ENCODE measurements around the gene TRABD2A.
"Not testable (repeated sequence)": the region's sequence is repeated elsewhere in the genome, so short reads cannot be mapped to it uniquely, and the experiment has no call there.

TRABD2A gene

DNA sequence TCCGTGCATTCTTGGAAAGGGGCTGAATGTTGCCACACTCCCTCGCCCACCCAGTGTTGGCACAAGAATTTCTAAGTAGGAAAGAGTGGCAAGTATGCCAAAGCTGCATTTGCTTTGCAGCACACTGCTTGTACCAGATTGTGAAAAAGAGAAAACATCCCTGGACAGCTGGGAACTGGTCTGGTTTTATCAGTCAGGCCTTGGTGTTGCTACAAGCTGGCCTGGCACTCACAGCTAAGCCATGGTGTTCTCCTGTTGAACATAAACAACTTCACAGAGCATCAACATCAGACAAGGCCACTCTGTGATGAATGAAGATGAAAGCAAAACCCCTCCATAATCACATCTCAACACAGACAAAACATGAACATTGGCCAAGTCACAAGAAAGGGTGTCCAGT, 4.2 kb upstream of the TRABD2A start:
- DNase-seq = no peak
- in situ Hi-C loops (cut with HindIII; ENCODE audit: low pct_ligation_motif_present, low pct_unique_long_range_greater_than_20kb, low sequenced_read_pairs) = no loop called here

DNA sequence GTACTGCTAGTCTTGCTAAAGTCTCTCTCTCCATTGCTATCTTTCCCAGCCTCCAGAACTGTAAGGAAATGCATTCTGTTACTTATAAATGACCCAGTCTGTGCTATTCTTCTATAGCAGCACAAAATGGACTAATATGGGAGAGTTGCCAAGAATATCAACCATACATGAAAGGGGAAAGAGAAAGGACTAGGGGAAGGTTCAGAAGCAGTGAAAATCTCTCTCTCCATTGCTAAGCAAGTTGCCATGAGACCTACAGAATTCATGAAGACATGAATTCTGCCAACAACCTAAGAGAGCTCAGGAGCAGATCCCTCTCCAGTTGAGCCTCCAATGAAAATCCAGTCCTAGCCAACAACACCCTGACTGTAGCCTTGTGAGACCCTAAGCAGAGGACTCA, 3.6 kb upstream of the TRABD2A start:
- no peak for DNase-seq
- in situ Hi-C loops (cut with HindIII; ENCODE audit: low pct_ligation_motif_present, low pct_unique_long_range_greater_than_20kb, low sequenced_read_pairs) = no loop called here

DNA sequence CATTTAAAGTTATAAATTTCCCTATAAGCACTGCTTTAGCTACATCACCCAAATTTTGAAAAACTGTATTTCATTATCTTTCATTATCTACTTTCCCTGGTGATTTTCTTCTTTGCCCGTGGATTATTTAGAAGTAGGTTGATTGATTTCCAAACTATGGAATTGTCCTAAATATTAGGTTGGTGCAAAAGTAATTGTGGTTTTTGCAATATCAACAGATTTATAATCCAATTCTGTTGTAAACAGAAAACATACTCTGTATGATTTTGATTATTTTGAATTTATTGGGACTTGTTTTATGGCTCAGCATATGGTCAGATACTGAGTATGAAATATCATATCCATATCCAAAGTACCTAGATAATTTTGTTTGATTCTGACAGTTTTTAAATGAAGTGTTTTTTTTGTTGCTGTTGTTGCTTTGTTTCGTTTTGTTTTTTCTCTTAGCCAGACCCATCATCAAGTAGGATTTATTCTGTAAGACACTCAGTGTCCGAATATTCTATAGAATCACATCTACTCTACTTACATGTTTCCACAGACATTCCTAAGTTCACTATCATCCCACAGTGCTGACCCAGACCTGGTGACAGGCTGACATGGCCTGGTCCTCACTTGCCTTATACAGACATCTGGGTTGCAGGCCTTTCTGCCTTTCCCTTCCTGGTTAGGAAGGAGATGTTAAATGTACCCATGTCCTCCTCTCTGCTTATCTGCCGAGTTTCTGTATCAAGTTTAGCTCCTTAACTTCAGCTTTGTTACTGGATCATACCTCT, 2.1 kb upstream of the TRABD2A start:
- in situ Hi-C loops (cut with HindIII; ENCODE audit: low pct_ligation_motif_present, low pct_unique_long_range_greater_than_20kb, low sequenced_read_pairs) = no loop called here

DNA sequence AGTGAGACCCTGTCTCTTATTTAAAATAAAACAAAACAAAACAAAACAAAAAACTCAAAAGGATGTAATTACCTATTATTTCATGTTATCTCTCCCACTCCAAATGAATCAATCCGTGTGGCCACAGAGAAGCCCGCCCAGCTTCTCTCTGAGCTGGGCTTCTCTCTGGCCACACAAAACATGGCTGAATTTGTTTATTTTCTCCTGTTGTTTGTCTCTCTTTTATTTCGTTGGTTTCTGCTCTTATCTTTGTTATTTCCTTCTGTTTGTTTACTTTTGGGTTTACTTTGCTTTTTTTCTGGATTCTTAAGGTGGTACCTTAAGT, 1.5 kb upstream of the TRABD2A start:
- in situ Hi-C loops (cut with HindIII; ENCODE audit: low pct_ligation_motif_present, low pct_unique_long_range_greater_than_20kb, low sequenced_read_pairs) = no loop called here
- no peak for DNase-seq

More for the DNA sequence above, 2.1 kb upstream of the TRABD2A start:
- no peak for DNase-seq

DNA sequence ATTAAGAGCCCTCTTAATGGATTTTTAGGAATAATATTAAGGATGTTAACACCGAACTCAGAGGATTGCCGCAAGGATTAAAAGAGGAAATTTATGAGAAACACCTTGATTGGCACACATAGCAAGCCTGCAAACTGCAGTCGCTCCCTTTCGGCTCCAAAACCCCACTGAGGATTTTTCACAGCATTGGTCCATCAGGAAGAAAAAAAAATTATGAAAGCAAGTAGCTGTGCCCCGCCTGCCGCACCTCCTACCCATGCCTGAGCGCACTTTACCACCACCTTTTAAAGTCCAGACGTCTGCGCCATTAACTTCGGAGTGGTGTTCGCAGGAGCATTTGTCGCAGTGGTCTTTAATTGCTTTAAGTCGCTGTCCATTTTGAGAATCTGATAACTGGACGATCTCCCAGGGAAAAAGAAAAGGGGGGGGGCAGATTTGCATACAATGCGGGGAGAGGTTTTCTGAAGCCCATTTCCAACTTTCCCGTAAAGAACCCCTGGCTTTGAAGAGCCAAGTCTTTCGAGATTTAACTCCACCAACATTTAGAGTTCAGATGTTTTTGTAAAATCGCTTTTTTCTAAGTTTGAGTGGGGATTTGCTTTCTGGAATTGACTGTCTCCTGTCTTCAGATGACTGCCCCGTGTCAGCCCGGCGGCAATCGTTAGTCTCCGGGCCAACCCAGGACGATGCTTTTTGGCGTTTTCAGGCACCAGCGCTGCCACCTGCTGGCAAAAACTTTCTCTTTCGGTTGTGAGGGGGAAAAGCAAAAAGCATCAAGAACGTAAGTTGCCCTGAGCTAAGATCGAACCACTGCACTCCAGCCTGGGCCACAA, 913 bp upstream of the TRABD2A start:
- DNase-seq = peak; percentile 91
- in situ Hi-C loops (cut with HindIII; ENCODE audit: low pct_ligation_motif_present, low pct_unique_long_range_greater_than_20kb, low sequenced_read_pairs) = no loop called here

DNA sequence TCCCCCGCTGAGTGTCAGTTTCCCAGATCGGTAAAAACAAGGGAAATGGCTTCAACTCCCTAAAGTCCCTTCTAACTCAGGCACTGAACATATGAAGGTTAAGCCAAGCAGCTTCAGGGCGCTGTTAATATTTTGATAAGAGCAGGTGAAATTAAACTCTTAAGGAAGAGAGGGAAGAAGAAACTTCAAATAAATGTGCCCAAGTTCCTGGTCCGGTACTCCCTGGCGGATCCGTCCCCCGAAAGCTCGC, 564 bp downstream of the TRABD2A start:
- no peak for DNase-seq
- in situ Hi-C loops (cut with HindIII; ENCODE audit: low pct_ligation_motif_present, low pct_unique_long_range_greater_than_20kb, low sequenced_read_pairs) = no loop called here

DNA sequence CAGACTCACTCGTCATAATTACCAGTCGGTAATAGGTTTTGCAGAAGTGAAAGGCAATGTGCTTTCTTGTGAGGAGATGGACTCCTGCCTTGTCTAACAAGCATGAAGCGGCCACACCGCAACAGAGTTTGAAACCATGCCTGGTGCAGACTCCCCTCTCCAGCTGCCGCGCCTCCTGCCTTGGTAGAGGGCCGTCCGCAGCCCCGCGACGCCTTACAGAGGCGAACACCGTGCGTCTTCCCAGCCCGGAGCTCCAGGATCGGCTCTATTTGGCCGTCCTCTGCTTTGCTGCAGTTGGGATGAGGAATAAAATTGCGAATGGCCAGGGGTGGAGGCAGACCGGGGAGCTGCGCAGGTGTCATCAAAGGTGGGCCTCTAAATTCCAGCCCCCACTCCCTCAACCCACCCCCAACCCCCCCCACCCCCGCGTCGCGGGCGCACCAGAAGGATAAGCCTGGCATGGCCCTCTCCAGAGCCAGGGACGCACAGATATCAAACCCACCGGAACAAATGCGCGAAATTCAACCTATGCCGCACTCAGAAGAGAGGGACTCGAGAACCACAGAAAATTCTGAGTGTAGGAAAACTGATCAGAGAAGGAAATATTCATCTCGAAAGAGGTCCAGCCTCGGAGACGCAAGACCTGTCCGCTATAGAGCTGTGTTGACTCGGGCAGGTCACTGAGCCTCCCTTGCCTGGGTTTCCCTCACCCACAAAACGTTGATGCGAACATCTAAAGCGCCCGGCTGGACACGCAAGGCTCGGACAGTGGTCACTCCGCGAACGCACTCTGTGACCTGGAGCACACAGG, 1.1 kb downstream of the TRABD2A start:
- no peak for DNase-seq
- in situ Hi-C loops (cut with HindIII; ENCODE audit: low pct_ligation_motif_present, low pct_unique_long_range_greater_than_20kb, low sequenced_read_pairs) = no loop called here

DNA sequence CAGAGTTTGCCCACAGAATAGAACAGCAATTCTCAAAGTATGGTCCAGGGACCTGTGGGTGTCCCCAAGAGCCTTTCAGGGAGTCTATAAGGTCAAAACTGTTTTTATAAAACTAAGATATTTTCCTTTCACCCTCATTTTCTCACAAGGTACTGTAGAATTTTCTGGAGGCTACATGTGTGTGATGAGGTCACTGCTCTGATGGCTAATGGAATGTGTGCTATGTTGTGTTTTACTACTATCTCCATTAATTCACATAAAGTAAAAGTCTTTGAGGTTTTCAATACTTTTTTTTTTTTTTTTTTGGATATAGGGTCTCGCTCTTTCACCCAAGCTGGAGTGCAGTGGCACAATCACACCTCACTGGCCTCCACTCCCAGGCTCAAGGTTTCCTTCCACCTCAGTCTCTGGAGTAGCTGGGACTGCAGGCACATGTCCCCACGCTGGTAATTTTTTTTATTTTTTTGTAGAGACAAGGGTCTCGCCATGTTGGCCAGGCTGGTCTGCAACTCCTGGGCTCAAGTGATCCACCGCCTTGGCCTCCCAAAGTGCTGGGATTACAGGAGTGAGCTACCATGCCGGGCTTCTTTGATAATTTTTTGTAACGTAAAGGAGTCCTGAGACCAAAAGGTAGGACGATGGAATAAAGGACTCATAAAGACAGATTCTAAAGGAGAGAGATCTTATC, 1.8 kb downstream of the TRABD2A start:
- in situ Hi-C loops (cut with HindIII; ENCODE audit: low pct_ligation_motif_present, low pct_unique_long_range_greater_than_20kb, low sequenced_read_pairs) = no loop called here
- no peak for DNase-seq

DNA sequence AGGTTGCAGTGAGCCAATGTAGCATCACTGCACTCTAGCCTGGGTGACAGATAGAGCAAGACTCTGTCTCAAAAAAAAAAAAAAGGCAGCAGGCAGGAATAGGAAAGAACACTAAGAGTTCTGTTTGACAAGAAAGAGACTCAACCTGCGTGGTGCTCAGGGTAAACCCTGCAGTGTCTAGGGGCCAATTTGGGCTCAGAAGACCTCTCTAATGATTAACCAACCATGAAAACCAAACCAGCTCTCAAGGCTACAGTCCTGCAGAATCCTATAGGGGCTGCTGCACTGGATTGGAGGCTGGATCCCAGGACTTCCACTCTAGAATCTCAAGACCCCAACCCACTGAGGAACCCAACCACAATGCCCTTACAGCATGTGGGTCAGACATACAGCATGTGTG, 2.4 kb downstream of the TRABD2A start:
- in situ Hi-C loops (cut with HindIII; ENCODE audit: low pct_ligation_motif_present, low pct_unique_long_range_greater_than_20kb, low sequenced_read_pairs) = no loop called here
- DNase-seq = no peak

DNA sequence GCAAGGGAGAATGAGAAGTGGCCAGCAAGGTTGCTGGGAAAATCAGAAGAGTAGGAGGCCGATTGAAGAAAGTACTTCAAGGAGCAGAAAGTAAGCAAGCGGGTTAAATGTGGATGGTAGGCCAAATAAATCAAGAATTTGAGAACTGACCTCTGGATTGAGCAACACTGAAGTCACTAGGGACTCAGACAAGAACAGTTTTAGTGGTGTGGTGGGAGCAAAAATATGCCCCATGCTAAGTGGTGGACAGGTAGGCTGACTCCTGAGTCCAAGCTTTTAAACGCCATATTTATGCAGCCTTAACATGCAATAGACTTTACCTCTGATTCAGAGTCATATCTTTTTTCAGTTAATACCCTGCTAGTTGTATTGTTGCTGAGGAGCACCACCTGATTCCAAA, 4.5 kb downstream of the TRABD2A start:
- in situ Hi-C loops (cut with HindIII; ENCODE audit: low pct_ligation_motif_present, low pct_unique_long_range_greater_than_20kb, low sequenced_read_pairs) = no loop called here
- no peak for DNase-seq

DNA sequence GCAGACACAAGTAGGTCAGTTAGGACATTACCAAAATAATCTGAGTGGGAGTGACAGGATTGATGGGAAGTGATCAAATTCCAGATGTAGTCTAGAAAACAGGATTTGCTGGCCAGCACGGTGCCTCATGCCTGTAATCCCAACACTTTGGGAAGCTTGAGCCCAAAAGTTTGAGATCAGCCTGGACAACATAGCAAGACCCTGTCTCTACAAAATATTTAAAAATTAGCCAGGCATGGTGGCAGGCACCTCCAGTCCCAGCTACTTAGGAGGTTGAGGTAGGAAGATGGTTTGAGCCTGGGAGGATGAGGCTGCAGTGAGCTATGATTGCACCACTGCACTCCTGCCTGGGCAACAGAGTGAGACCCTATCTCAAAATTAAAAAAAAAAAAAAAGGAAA, 5.3 kb downstream of the TRABD2A start:
- in situ Hi-C loops (cut with HindIII; ENCODE audit: low pct_ligation_motif_present, low pct_unique_long_range_greater_than_20kb, low sequenced_read_pairs); DNase-seq: not testable (repeated sequence)

DNA sequence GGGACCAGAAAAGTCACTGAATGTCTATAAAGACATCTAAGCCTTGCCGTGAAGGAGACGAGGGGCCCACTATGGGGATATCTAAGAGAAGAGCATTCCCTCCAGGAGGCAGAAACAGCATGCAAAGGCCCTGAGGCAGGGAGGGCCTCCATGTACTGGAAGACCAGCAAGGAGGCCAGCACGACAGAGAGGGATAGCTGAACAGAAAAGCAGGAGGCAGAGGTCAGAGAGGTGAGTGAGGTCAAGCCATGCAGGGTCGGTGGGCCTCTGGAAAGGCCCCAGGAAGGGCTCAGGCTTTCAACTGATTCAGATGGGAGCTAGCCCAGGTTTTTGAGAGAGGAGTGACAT, 5.7 kb downstream of the TRABD2A start:
- in situ Hi-C loops (cut with HindIII; ENCODE audit: low pct_ligation_motif_present, low pct_unique_long_range_greater_than_20kb, low sequenced_read_pairs) = no loop called here
- no peak for DNase-seq

DNA sequence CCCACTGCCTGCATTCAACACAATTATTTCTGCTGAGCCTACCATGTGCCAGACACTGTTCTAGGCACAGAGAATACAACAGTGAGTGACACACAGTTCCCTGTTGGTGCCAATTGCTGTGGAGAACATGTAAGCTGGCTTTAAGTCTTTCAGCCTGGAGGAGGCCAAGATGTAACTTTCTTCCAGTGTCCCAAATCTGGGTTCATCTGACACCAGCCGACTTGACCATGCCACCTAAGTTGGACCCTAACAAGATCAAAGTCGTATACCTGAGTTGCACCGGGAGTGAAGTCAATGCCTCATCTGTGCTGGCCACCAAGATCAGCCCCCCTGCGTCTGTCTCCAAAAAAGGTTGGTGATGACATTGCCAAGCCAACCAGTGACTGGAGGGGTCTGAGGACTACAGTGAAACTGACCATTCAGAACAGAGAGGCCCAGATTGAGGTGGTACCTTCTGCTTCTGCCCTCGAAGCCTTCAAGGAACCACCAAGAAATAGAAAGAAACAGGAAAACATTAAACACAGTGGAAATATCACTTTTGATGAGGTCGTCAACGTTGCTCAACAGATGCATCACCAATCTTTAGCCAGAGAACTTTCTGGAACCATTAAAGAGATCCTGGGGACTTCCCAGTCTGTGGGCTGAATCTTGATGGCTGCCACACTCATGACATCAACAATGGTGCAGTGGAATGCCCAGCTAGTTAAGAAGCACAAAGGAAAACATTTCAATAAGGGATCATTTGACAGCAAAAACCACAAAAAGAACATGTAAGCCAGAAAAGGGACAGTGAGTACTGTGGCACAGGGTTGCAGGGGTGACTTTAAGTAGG, 6.3 kb downstream of the TRABD2A start:
- in situ Hi-C loops (cut with HindIII; ENCODE audit: low pct_ligation_motif_present, low pct_unique_long_range_greater_than_20kb, low sequenced_read_pairs) = no loop called here
- DNase-seq = no peak

DNA sequence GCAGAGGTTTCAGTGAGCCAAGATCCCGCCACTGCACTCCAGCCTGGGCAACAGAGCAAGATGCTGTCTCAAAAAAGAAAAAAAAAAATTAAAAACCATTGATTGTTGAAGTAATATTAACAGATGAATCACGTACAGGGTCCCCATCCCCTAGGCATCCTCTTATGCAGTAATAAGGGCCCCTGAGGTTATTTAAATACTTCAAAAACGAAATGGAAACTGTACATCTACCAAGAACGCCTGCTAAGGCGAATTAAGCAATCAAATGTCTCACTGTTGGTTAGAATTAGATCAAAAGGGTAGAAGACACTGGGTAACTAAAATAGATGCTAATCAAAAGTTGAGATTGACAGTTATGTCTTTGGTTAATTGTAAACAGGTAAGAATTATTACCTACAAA, 7.5 kb downstream of the TRABD2A start:
- DNase-seq = no peak
- in situ Hi-C loops (cut with HindIII; ENCODE audit: low pct_ligation_motif_present, low pct_unique_long_range_greater_than_20kb, low sequenced_read_pairs) = no loop called here

DNA sequence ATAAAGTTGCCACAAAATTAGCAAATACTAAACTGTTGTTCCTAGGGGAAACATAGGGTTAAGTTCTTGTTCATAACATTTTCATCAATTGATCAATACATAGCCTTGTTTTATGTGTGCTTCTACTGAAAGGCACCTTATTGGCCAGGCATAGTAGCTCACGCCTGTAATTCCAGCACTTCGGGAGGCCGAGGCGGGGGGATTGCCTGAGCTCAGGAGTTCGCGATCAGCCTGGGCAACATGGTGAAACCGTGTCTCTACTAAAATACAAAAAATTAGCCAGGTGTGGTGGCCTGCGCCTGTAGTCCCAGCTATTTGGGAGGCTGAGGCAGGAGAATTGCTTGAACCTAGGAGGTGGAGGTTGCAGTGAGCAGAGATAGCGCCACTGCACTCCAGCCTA, 8.2 kb downstream of the TRABD2A start:
- in situ Hi-C loops (cut with HindIII; ENCODE audit: low pct_ligation_motif_present, low pct_unique_long_range_greater_than_20kb, low sequenced_read_pairs); DNase-seq: not testable (repeated sequence)

DNA sequence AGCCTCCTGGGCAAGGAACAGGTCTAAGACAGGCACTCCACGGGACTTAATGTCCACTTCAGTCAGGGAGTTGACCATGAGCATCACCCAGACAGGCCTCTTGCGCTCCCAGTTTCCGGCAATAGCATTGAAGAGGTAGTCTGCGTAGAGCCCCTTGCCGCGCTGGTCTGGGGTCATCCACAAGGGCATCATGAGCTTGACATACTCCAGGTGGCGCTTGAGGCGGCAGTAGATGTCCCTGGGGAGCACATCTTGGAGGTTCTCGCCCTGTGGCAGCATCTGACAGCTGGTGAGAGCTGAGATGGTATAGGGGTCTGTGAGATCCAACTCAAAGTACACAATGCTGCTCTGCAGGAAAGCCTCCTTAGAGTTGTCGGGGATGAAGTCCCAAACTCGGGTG, 10.6 kb downstream of the TRABD2A start:
- DNase-seq = no peak
- in situ Hi-C loops (cut with HindIII; ENCODE audit: low pct_ligation_motif_present, low pct_unique_long_range_greater_than_20kb, low sequenced_read_pairs) = no loop called here

DNA sequence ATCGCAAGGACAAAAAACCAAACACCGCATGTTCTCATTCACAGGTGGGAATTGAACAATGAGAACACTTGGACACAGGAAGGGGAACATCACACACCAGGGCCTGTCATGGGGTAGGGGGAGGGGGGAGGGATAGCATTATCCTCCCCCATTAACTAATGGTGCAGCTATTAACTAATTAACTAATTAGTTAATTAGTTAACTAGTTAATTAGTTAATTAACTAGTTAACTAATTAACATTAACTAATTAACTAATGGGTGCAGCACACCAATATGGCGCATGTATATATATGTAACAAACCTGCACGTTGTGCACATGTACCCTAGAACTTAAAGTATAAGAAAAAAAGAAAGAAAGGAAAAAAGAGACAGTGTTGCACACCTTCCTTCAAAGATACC, 12.6 kb downstream of the TRABD2A start:
- DNase-seq; in situ Hi-C loops (cut with HindIII; ENCODE audit: low pct_ligation_motif_present, low pct_unique_long_range_greater_than_20kb, low sequenced_read_pairs): not testable (repeated sequence)

DNA sequence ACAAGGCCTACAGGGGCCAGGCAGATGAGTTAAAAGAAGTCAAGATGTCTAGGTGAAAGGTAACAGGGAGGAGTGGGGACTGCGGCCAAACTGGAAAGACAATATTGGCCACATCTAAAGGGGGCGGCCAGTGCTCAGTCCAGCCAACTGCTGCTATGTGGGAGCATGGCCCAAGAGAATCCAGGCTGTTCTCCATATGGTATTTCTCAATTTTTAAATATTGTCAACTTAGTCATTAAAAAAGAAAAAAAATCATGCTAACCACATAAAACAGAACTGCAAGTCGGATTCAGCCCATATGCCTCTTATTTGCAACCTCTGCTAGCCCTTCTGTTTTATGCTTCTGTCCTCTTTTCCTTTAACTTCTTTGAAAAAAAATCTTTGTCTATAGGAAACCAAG, 14.8 kb downstream of the TRABD2A start:
- in situ Hi-C loops (cut with HindIII; ENCODE audit: low pct_ligation_motif_present, low pct_unique_long_range_greater_than_20kb, low sequenced_read_pairs) = no loop called here
- no peak for DNase-seq
